ENCODE data around the gene HILPDA. TPM values are rescaled to one million over a fixed set of nuclear protein-coding genes. Genes with fewer than 3 reads are reported as not detected.

The HILPDA gene
- total RNA-seq, 3 donors from 2014 or later: 18.4 to 26.6 (median 23.7) TPM

DNA sequence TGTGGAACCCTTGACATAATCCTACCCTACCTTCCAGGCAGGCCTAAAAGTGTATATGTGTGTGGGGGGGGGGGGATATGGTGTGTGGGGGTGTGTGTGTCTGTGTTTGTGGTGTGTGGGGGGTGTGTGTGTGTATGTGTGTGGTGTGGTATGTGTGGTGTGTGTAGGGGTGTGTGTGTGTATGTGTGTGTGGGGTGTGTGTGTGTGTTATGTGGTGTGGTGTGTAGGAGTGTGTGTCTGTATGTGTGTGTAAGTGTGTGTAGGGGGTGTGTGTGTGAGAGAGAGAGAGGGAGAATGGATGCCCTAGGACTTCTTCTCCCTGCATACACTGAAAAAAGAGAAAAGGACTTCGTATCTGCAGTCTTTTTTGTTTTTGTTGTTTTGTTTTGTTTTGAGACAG lies 33.6 kb upstream of the HILPDA start:
- Mint-ChIP-seq H3K36me3 (ENCODE audit: insufficient read depth) (no peaks in the 10 kb centered on the region), H3K9me3 (no peaks in the 10 kb centered on the region), H3K4me1 (ENCODE audit: low read depth) (peaks cover 2% of the 10 kb centered on the region), H3K27me3 (ENCODE audit: low read depth) (no peaks in the 10 kb centered on the region), H3K4me3 (no peak overlapping the region)
- DNase-seq: no peak
- no peak for ATAC-seq

DNA sequence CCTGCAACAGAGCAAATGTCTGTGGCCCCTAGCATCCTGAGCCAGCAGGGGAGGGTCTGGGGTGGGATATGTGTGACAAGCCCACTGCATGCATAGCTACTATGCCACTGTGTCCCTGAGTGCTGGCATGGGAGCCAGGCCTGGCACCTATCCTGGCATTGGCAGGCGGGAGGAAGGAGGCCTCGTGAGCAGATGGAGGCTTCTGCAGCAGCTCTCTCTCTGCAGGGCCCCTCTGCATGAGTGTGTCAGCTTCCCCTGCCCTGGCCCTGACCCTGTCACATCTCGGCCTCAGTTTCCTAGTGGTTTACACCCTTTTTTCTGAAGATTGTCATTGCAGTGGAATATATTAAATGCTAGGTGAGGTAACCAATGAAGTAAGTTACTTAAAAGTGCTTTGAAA lies 32.8 kb upstream of the HILPDA start:
- H3K4me3 Mint-ChIP-seq: no peak overlapping the region
- H3K27me3 Mint-ChIP-seq (ENCODE audit: low read depth): no peaks in the 10 kb centered on the region
- no peaks in the 10 kb centered on the region for H3K9me3 Mint-ChIP-seq
- ATAC-seq (no peak), DNase-seq (no peak)
- no peaks in the 10 kb centered on the region for H3K36me3 Mint-ChIP-seq (ENCODE audit: insufficient read depth)
- peaks cover 2% of the 10 kb centered on the region for H3K4me1 Mint-ChIP-seq (ENCODE audit: low read depth)

DNA sequence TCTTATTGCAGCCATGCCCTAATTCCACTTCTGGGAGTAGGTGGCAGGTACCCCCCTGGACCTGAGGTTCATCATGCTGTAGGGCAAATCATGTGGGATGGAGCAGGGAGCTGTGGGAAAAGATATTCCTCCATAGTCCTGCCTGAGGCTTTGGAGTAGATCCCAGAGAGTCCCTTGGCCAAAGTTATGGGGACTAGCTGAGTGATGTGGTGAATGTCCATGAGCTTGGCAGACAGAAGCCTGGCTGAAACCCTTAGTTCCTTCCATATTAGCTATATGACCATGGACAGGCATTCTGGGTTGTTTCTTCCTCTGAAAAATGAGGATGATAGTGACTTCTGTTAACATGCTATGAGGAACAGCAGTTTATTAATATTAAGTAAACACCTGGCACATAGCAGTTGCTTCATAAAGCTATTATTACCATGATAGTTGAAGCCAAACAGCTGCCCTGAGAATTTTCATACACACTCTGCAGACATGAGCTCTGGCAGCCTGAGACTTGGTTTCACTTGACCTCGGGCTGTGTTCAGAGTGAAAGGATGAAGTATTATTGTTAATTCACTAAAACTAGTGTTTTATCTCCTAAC lies 30.9 kb upstream of the HILPDA start:
- DNase-seq: no peak
- Mint-ChIP-seq H3K4me3 (no peak overlapping the region), H3K36me3 (ENCODE audit: insufficient read depth) (no peaks in the 10 kb centered on the region), H3K9me3 (no peaks in the 10 kb centered on the region), H3K27me3 (ENCODE audit: low read depth) (peaks cover 5% of the 10 kb centered on the region), H3K4me1 (ENCODE audit: low read depth) (peaks cover 2% of the 10 kb centered on the region)
- ATAC-seq: no peak

DNA sequence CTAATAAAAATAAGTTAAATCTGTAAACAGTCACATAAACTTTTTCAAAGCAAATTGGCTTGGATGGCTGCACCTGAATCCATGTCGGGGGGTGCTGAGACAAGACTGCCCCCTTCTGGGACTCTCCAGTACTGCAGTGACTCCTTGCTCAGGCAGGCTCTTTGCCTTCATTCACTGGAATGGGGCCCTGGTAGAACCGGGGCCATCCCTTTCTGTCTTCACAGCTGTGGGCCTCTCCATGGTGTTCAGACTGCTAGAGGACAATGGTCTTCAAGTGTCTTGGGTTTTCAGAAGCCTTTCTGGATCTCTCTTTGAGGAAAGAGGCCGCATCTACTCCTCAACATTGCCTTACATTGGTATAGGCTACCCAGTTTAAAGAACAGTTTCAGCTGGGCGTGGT lies 29.8 kb upstream of the HILPDA start:
- peak; percentile 76 for DNase-seq
- no peaks in the 10 kb centered on the region for H3K9me3 Mint-ChIP-seq
- no peak overlapping the region for H3K4me3 Mint-ChIP-seq
- H3K36me3 Mint-ChIP-seq (ENCODE audit: insufficient read depth): no peaks in the 10 kb centered on the region
- peaks cover 10% of the 10 kb centered on the region for H3K27me3 Mint-ChIP-seq (ENCODE audit: low read depth)
- peak; percentile 70 to 73 for ATAC-seq
- H3K4me1 Mint-ChIP-seq (ENCODE audit: low read depth): peaks cover 2% of the 10 kb centered on the region

DNA sequence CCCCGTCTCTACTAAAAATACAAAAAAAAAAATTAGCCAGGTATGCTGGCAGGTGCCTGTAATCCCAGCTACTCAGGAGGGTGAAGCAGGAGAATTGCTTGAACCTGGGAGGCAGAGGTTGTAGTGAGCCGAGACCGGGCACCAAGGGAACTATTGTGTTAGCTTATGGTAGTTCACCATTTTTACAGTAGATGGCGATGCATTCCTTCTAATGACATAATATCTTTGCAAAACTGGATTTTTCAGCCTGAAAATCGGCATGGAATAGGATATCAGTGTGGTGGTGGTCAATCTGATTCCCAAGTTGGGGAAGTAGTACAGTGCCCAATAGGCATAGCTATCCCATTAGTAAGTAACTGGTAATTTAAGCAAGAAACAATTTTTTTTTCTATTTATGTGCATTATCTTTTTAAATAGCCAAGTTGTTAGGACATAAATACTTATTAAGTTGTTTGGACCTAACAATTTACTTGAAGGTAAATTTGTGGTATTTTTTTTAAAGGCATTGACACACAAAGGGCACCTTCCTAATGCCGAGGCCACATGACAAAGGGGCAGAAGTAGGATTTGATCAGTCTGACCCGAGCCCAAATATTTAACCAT lies 28.3 kb upstream of the HILPDA start:
- peaks cover 10% of the 10 kb centered on the region for H3K27me3 Mint-ChIP-seq (ENCODE audit: low read depth)
- no peak overlapping the region for H3K4me3 Mint-ChIP-seq
- H3K4me1 Mint-ChIP-seq (ENCODE audit: low read depth): peaks cover 2% of the 10 kb centered on the region
- no peak for DNase-seq
- ATAC-seq: peak; percentile 67 to 68
- H3K9me3 Mint-ChIP-seq: no peaks in the 10 kb centered on the region
- no peaks in the 10 kb centered on the region for H3K36me3 Mint-ChIP-seq (ENCODE audit: insufficient read depth)

DNA sequence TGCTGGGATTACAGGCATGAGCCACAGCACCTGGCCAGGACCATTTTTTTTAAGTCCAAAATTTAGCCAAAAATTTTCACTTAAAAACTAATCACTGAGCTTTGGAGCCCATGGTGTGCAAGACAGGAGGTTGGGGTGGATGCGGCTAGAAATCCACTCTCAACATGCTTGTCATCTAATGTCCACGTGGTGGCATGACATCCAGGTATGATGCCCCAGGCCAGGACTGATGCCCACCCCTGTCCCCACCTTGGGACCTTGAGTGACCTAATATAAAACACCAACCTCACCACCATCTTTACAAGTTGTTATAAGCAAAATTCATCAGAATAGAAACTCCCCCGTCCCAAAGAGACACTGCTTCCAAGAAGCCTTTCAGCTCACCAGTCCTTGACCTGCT lies 25.5 kb upstream of the HILPDA start:
- no peaks in the 10 kb centered on the region for H3K4me1 Mint-ChIP-seq (ENCODE audit: low read depth)
- no peaks in the 10 kb centered on the region for H3K36me3 Mint-ChIP-seq (ENCODE audit: insufficient read depth)
- no peak for ATAC-seq
- no peaks in the 10 kb centered on the region for H3K9me3 Mint-ChIP-seq
- no peak overlapping the region for H3K4me3 Mint-ChIP-seq
- DNase-seq: no peak
- H3K27me3 Mint-ChIP-seq (ENCODE audit: low read depth): peaks cover 13% of the 10 kb centered on the region

DNA sequence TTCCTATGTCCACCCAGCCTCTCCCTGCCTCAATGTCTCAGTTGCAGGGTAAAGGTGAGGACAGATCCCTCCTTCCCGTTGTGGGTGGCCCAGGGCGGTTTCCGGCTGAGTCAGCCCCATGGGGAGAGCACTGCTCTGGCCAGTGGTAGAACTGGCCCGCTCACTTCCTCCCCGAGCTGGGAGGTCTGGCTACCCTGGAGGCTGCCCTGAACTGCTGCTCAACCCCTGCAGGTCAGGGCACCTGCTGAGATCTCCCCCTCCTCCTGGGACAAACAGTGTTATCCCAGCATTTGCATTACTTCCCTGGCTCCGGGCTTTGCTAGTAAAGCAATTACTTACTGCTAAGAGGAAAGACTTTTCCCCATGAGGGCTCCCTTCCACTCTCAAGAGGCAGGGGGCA lies 24.5 kb upstream of the HILPDA start:
- Mint-ChIP-seq H3K9me3 (no peaks in the 10 kb centered on the region), H3K36me3 (ENCODE audit: insufficient read depth) (no peaks in the 10 kb centered on the region), H3K27me3 (ENCODE audit: low read depth) (peaks cover 13% of the 10 kb centered on the region), H3K4me3 (no peak overlapping the region), H3K4me1 (ENCODE audit: low read depth) (no peaks in the 10 kb centered on the region)
- ATAC-seq: no peak
- DNase-seq: no peak

DNA sequence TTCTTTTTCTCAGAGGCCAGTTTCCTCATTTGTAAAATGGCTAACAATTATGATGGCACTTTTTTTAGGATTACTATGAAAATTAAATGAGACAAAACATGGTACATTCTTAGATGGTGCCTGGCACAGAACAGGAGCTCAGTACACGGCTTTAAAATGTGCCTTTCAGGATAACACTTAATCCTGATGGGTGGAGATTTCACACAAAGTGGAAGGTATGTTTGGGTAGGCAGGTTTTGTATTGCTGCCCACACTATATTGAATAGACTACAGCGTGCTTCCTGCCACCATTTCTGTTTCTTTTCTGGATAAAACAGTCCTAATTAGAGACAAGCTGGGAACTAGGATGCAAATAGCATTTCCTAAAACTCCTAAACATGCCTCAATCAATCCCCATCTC lies 23.9 kb upstream of the HILPDA start:
- ATAC-seq (no peak), DNase-seq (no peak)
- no peaks in the 10 kb centered on the region for H3K9me3 Mint-ChIP-seq
- H3K4me1 Mint-ChIP-seq (ENCODE audit: low read depth): no peaks in the 10 kb centered on the region
- H3K4me3 Mint-ChIP-seq: no peak overlapping the region
- no peaks in the 10 kb centered on the region for H3K36me3 Mint-ChIP-seq (ENCODE audit: insufficient read depth)
- H3K27me3 Mint-ChIP-seq (ENCODE audit: low read depth): peaks cover 13% of the 10 kb centered on the region

DNA sequence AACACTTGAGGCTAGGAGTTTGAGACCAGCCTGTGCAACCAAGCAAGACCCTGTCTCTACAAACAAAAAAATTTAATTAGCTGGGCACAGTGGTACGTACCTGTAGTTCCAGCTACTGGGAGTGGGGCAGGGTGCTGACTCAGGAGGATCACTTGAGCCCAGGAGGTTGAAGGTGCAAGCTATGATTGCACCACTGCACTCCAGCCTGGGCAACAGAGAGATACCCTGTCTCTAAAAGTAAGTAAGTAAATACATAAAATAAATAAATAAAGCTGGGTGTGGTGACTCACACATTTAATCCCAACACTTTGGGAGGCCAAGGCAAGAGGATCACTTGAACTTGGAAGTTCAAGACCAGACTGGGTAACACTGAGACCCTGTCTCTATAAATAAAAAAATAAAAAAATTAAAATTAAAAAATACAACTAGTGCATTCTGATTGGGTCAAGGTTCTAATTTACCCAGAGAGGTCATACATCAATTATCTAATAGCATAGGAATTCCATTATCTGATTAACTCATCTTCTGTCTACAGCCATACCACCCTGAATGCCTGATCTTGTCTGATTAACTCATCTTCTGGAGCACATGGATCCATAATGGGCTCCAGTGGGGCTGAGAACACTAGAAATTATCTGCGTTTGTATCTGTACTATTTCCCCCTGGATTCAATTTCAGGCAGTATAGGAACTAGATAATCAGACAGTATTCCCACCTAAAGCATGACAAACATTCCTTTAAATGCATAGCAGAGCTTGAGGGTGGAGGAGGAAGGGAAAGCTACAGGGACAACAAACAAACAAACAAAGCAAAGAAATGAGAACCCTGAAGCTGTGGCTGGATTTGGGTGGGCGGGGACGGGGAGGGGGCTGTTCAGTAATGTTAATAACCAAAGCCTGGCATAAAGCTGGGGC lies 21.0 kb upstream of the HILPDA start:
- Mint-ChIP-seq H3K4me1 (ENCODE audit: low read depth) (no peaks in the 10 kb centered on the region), H3K9me3 (no peaks in the 10 kb centered on the region), H3K27me3 (ENCODE audit: low read depth) (peaks cover 9% of the 10 kb centered on the region), H3K4me3 (no peak overlapping the region), H3K36me3 (ENCODE audit: insufficient read depth) (no peaks in the 10 kb centered on the region)
- no peak for ATAC-seq
- no peak for DNase-seq

DNA sequence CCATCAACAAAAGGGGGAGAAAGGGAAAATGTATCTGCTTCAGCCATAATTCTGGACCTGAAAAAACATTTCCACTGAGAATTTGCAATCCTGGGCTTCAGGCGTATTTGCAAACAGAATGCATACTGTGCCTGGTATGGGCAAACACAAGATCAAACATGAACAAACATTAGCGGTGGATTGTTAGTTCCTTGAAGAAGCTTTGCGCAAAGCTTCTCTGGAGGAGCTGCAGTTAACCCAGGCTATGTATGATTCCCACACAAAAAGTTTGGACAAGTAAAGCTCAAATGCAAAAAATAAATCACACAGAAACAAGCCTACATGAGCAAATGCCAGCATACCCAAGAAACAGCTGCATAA lies 20.4 kb upstream of the HILPDA start:
- H3K9me3 Mint-ChIP-seq: no peaks in the 10 kb centered on the region
- no peaks in the 10 kb centered on the region for H3K4me1 Mint-ChIP-seq (ENCODE audit: low read depth)

DNA sequence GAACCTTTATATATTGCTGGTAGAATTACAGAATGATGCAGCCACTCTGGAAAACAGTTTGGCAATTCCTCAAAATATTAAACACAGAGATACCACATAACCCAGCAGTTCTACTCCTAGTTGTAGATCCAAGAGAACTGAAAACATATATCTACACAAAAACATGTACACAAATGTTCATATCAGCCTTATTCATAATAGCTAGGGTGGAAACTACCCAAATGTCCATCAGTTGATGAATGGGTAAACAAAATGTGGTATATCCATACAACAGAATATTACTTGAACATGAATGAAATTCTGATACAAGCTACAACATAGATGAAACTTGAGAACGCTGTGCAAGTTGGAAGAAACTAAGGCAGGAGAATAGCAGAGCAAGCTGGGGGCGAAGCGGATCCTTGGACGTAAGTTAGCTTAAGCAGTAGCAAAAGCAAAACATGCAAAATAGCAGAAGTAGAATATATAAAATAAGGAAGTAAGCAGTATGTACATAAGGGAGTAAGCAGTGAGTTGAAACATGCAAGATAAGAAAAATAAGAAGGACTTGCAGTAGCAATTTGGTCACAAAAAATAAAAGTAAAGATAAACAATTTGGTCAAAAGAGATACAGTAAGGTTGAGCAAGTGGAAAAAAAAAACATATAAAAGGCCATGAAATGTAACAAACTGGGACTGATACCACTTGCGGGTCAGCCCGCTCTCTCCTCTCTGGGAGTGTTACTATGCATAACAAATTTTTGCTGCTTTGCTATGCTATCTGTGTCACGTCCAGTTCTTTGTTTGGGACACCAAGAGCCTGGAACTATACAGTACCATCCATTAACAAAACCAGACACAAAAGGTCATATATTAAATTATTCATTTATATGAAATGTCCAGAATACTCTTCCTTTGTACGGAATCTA lies 18.0 kb upstream of the HILPDA start:
- ATAC-seq: no peak
- DNase-seq: no peak
- Mint-ChIP-seq H3K4me3 (no peak overlapping the region), H3K36me3 (ENCODE audit: insufficient read depth) (no peaks in the 10 kb centered on the region), H3K27me3 (ENCODE audit: low read depth) (peaks cover 3% of the 10 kb centered on the region), H3K4me1 (ENCODE audit: low read depth) (no peaks in the 10 kb centered on the region), H3K9me3 (no peaks in the 10 kb centered on the region)

More for the DNA sequence above, 20.4 kb upstream of the HILPDA start:
- ATAC-seq (no peak), DNase-seq (no peak)
- Mint-ChIP-seq H3K36me3 (ENCODE audit: insufficient read depth) (no peaks in the 10 kb centered on the region), H3K27me3 (ENCODE audit: low read depth) (peaks cover 7% of the 10 kb centered on the region), H3K4me3 (no peak overlapping the region)

DNA sequence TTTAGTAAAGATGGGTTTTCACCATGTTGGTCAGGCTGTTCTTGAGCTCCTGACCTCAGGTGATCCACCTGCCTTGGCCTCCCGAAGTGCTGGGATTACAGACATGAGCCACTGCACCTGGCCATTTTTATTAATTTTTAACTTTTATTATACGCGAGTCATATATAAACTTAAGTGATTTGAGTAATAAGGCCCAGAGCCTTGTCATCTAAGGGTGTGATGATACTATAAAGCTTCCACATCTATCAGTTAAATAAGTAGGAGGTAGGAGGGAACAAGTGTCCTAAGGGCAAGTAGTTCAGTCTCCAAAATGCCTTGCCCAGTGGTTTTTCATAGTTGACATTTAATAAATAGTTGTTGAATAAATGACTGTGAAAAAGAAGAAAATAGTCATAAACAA lies 13.3 kb upstream of the HILPDA start:
- Mint-ChIP-seq H3K9me3 (no peaks in the 10 kb centered on the region), H3K4me1 (ENCODE audit: low read depth) (no peaks in the 10 kb centered on the region), H3K36me3 (ENCODE audit: insufficient read depth) (no peaks in the 10 kb centered on the region), H3K27me3 (ENCODE audit: low read depth) (no peaks in the 10 kb centered on the region), H3K4me3 (no peak overlapping the region)
- no peak for DNase-seq
- no peak for ATAC-seq

DNA sequence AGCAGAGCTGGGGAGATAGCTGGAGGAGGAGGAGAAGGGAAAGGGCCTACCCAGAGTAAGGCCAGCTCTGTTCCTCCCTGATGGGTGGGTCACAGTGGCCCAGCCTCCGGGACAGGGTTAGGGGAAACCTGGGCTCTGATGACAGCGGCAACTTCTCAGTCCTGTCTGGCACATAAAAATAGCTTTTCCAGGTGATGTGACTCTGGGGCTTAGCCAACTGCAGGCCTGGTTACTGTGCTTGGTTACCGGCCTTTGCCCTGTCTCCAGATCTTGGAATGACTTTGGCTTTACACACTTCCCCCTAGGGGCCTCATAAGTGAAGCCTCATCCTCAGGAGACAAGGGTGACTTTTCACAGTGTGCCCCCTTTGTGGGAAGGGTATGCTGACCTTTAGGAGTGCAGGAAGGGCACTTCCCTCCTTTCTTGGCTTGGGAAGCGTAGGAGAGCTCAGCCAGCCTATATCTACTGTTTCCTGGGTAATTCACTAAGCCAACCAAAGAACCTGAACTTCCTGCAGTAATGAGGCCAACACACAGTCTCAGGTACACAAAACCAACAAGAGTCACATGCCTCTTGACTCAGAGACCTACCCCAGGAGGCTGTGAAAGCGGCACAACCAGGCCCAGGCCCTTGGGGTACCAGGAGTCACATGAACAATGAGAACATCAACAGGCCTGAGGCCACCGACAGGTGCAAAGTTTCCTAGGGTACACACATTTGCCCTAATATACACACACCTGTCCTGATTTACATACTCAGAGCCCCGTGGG lies 11.7 kb upstream of the HILPDA start:
- no peaks in the 10 kb centered on the region for H3K27me3 Mint-ChIP-seq (ENCODE audit: low read depth)
- peak in 1 of 2 donors; percentile 28 for ATAC-seq

More for the DNA sequence above, 11.7 kb upstream of the HILPDA start:
- Mint-ChIP-seq H3K36me3 (ENCODE audit: insufficient read depth) (no peaks in the 10 kb centered on the region), H3K4me1 (ENCODE audit: low read depth) (no peaks in the 10 kb centered on the region), H3K9me3 (no peaks in the 10 kb centered on the region), H3K4me3 (no peak overlapping the region)
- DNase-seq: no peak
